GM23338 (cell line): Measurements from ENCODE around the gene HDHD3.

Experiments
- EZH2phosphoT487 ChIP-seq: fragments of 200-600 bp; sonication (generic); IDR thresholded peaks from one replicate; pipeline ENCODE4 v1.8.1; 2018; ENCODE audit warnings: antibody characterized with exemption; ENCODE audit not compliant: unreplicated experiment
- TF ChIP-seq, protein P1 (sequence below), 2 experiments: fragments of 200-600 bp in 1 of 2; sonication (generic) in 1 of 2; conservative IDR thresholded peaks; 2 replicates each; pipeline versions ENCODE4 v1.5.1 to v1.6.1; 2016 to 2017; ENCODE audit warnings: antibody characterized with exemption in 2 of 2, low read depth in 2 of 2, mild to moderate bottlenecking in 2 of 2, moderate library complexity in 1 of 2

DNA sequence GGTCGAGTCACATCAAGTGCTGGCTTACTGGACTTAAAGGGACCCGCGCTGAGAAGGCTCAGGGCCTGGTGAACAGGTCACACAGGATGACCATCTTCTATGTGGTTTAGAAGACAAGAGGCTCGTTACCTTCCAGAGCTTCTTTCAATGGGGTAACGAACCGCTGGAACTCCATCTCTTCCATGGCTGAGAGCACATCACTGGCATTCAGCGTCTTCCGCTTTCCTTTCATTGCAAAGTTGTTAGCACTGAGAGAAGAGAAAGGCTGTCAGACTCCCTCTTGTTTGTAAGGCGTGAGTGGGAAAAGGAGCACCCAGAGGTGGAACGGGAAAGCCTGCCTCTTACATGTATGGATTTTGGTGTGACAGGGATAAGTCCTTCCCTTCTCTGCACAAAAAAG, 32.7 kb upstream of the HDHD3 start:
- TF ChIP-seq, protein P1, sequence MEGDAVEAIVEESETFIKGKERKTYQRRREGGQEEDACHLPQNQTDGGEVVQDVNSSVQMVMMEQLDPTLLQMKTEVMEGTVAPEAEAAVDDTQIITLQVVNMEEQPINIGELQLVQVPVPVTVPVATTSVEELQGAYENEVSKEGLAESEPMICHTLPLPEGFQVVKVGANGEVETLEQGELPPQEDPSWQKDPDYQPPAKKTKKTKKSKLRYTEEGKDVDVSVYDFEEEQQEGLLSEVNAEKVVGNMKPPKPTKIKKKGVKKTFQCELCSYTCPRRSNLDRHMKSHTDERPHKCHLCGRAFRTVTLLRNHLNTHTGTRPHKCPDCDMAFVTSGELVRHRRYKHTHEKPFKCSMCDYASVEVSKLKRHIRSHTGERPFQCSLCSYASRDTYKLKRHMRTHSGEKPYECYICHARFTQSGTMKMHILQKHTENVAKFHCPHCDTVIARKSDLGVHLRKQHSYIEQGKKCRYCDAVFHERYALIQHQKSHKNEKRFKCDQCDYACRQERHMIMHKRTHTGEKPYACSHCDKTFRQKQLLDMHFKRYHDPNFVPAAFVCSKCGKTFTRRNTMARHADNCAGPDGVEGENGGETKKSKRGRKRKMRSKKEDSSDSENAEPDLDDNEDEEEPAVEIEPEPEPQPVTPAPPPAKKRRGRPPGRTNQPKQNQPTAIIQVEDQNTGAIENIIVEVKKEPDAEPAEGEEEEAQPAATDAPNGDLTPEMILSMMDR (conservative IDR thresholded peaks at IDR 0.05; ENCODE audit: low read depth in 2 of 2), result no peak
- TF ChIP-seq EZH2phosphoT487, result no peak
